ENCODE results near the gene LRMDA. TPM values are rescaled to one million over a fixed set of nuclear protein-coding genes. Genes with fewer than 3 reads are reported as not detected.

LRMDA gene
- total RNA-seq, 2 donors from 2014 or later = 9.6 to 12.6 TPM

GRCh38 chr10:75434291-75434690 lies 2.9 kb downstream of the LRMDA start:
- Histone ChIP-seq H3K9me3 (no peaks in the 10 kb centered on the region), H3K4me1 (replicated peaks) (no peaks in the 10 kb centered on the region), H3K27ac (no peak overlapping the region), H3K4me3 (no peak overlapping the region), H3K36me3 (no peaks in the 10 kb centered on the region), H3K27me3 (replicated peaks; ENCODE audit: insufficient read depth) (no peaks in the 10 kb centered on the region)
- no peak for DNase-seq (ENCODE audit: low spot score)
- whole genome bisulfite sequencing = 93% methylated on average over 8 of the region's 8 CpGs
- TF ChIP-seq CTCF (IDR thresholded peaks at IDR 0.05) = no peak
- TF ChIP-seq POLR2A (IDR thresholded peaks at IDR 0.05) = no peak
- no peak for TF ChIP-seq POLR2AphosphoS5 (IDR thresholded peaks at IDR 0.05)
- intact Hi-C loops (cut with DNase I) = no loop called here

GRCh38 chr10:75435291-75435690 lies 3.9 kb downstream of the LRMDA start:
- no peaks in the 10 kb centered on the region for H3K4me1 ChIP-seq (replicated peaks)
- no peak overlapping the region for H3K4me3 ChIP-seq
- H3K27me3 ChIP-seq (replicated peaks; ENCODE audit: insufficient read depth) = no peaks in the 10 kb centered on the region
- WGBS = 85% methylated on average over 2 of the region's 2 CpGs
- no peak for TF ChIP-seq CTCF (IDR thresholded peaks at IDR 0.05)
- TF ChIP-seq POLR2A (IDR thresholded peaks at IDR 0.05) = no peak
- TF ChIP-seq POLR2AphosphoS5 (IDR thresholded peaks at IDR 0.05) = no peak
- H3K36me3 ChIP-seq = no peaks in the 10 kb centered on the region
- H3K9me3 ChIP-seq = no peaks in the 10 kb centered on the region
- no peak overlapping the region for H3K27ac ChIP-seq
- no peak for DNase-seq (ENCODE audit: low spot score)
- intact Hi-C loops (cut with DNase I) = no loop called here

- H3K27me3 ChIP-seq (replicated peaks; ENCODE audit: insufficient read depth) = no peaks in the 10 kb centered on the region
- H3K36me3 ChIP-seq = no peaks in the 10 kb centered on the region
- intact Hi-C loops (cut with DNase I) = no loop called here
- TF ChIP-seq CTCF (IDR thresholded peaks at IDR 0.05) (no peak), POLR2AphosphoS5 (IDR thresholded peaks at IDR 0.05) (no peak), POLR2A (IDR thresholded peaks at IDR 0.05) (no peak)
- H3K27ac ChIP-seq = no peak overlapping the region
- no peak overlapping the region for H3K4me3 ChIP-seq
- no peaks in the 10 kb centered on the region for H3K9me3 ChIP-seq
- no peaks in the 10 kb centered on the region for H3K4me1 ChIP-seq (replicated peaks)
- DNase-seq (ENCODE audit: low spot score) = no peak
Observed at GRCh38 chr10:75436896-75437295, 5.5 kb downstream of the LRMDA start.

- 96% methylated on average over 3 of the region's 3 CpGs for WGBS
- no peaks in the 10 kb centered on the region for H3K4me1 ChIP-seq (replicated peaks)
- H3K36me3 ChIP-seq = no peaks in the 10 kb centered on the region
- intact Hi-C loops (cut with DNase I) = no loop called here
- no peaks in the 10 kb centered on the region for H3K27me3 ChIP-seq (replicated peaks; ENCODE audit: insufficient read depth)
- H3K9me3 ChIP-seq = no peaks in the 10 kb centered on the region
- H3K4me3 ChIP-seq = no peak overlapping the region
- TF ChIP-seq POLR2AphosphoS5 (IDR thresholded peaks at IDR 0.05) (no peak), CTCF (IDR thresholded peaks at IDR 0.05) (no peak), POLR2A (IDR thresholded peaks at IDR 0.05) (no peak)
- no peak overlapping the region for H3K27ac ChIP-seq
- DNase-seq (ENCODE audit: low spot score) = no peak
Observed at GRCh38 chr10:75437693-75438092, 6.3 kb downstream of the LRMDA start.

GRCh38 chr10:75438275-75438674 lies 6.9 kb downstream of the LRMDA start:
- H3K9me3 ChIP-seq = no peaks in the 10 kb centered on the region
- no peak for TF ChIP-seq POLR2AphosphoS5 (IDR thresholded peaks at IDR 0.05)
- no peak for TF ChIP-seq CTCF (IDR thresholded peaks at IDR 0.05)
- TF ChIP-seq POLR2A (IDR thresholded peaks at IDR 0.05) = no peak
- intact Hi-C loops (cut with DNase I) = no loop called here
- H3K36me3 ChIP-seq = no peaks in the 10 kb centered on the region
- no peak overlapping the region for H3K27ac ChIP-seq
- no peak overlapping the region for H3K4me3 ChIP-seq
- no peaks in the 10 kb centered on the region for H3K4me1 ChIP-seq (replicated peaks)
- DNase-seq (ENCODE audit: low spot score) = no peak
- WGBS = 91% methylated on average over 3 of the region's 3 CpGs
- no peaks in the 10 kb centered on the region for H3K27me3 ChIP-seq (replicated peaks; ENCODE audit: insufficient read depth)
